NCI-H526 treated with DMSO at 0.1 percent for 48 hours (cell line): ENCODE measurements around the gene PI4K2B.
"Not testable (repeated sequence)": the region's sequence is repeated elsewhere in the genome, so short reads cannot be mapped to it uniquely, and the experiment has no call there.

Experiments used
- DNase-seq: peaks from one replicate; lab custom pipeline; 2025; lab: John Stamatoyannopoulos, UW

The PI4K2B gene

GRCh38 chr4:25306518-25307057 lies 72.8 kb downstream of the PI4K2B start:
- DNase-seq: no peak

GRCh38 chr4:25307596-25307995 lies 73.8 kb downstream of the PI4K2B start:
- DNase-seq: no peak

- no peak for DNase-seq
These were observed 74.5 kb downstream of the PI4K2B start for GRCh38 chr4:25308306-25308705.

GRCh38 chr4:25308761-25309160 lies 74.9 kb downstream of the PI4K2B start:
- DNase-seq: no peak

- no peak for DNase-seq
These were observed 76.4 kb downstream of the PI4K2B start for GRCh38 chr4:25310066-25310802.

- DNase-seq: no peak
These were observed 77.0 kb downstream of the PI4K2B start for GRCh38 chr4:25310803-25311166.

GRCh38 chr4:25312496-25313200 lies 78.8 kb downstream of the PI4K2B start, which contains the start of gene ZCCHC4:
Gene ZCCHC4 (plus strand): TSS chr4:25312774. CDS start chr4:25312810, 36 bp downstream.
- peak; percentile 75 for DNase-seq

GRCh38 chr4:25313201-25313895 lies 79.5 kb downstream of the PI4K2B start:
- no peak for DNase-seq

- no peak for DNase-seq
These were observed 86.5 kb downstream of the PI4K2B start for GRCh38 chr4:25320336-25320735.

- no peak for DNase-seq
These were observed 86.9 kb downstream of the PI4K2B start for GRCh38 chr4:25320773-25321172.

GRCh38 chr4:25321703-25322102 lies 87.9 kb downstream of the PI4K2B start:
- DNase-seq: no peak

- not testable (repeated sequence) for DNase-seq
These were observed 94.6 kb downstream of the PI4K2B start for GRCh38 chr4:25328463-25328862.
